HG03342 (cell line): ENCODE measurements around the gene AKT1.
A peak's percentile ranks its signal among the peaks of the same experiment; 100 is the strongest.
"Not testable (repeated sequence)": the region's sequence is repeated elsewhere in the genome, so short reads cannot be mapped to it uniquely, and the experiment has no call there.

Experiments
- ATAC-seq: cut with Tn5 transposase; IDR thresholded peaks from one replicate; pipeline ENCODE4 v1.9.1; 2021; ENCODE audit warnings: mild to moderate bottlenecking, moderate library complexity; ENCODE audit not compliant: unreplicated experiment

The AKT1 gene

DNA sequence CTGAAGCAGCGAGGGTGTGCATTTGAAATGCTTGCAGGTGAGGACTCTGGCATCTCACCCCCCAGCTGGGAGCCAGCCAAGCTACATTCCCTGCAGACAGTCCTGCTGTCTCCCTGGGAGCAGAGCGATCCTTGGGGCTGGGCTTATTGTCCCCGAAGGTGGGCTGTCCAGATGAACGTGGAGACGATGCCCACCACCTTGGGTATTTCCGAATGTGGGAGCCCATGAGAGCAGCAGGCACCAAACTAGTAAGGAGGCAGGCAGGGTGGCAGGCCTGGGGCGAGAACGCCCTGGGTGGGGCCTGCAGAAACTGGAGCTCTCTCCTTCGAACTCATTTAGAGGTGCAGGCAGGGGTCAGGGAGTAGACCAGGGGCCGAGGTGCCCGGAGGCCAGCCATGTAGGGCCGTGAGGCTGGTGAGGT is 23.8 kb upstream of the AKT1 start:
- no peak for ATAC-seq

DNA sequence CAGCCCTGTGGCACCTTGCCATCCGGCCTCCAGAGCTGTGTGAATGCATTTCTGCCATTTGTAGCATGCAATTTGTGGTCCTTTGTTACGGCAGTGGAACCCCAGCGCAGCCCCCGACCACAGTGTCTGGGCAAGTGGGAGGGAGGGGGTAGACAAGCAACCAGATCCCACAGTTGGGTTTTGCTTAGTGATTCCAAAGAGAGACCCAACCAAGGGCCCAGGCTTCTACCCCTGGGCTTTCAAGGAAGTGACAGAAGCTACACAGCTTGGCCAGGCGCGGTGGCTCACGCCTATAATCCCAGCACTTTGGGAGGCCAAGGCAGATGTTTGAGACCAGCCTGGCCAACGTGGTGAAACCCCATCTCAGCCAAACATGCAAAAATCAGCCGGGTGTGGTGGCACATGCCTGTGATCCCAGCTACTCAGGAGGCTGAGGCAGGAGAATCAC is 23.2 kb upstream of the AKT1 start:
- no peak for ATAC-seq

- ATAC-seq, result no peak
Measured at GRCh38 chr14:104817930-104818713, 22.6 kb upstream of the AKT1 start.

GRCh38 chr14:104816616-104816884 is 21.0 kb upstream of the AKT1 start:
- ATAC-seq, result no peak

DNA sequence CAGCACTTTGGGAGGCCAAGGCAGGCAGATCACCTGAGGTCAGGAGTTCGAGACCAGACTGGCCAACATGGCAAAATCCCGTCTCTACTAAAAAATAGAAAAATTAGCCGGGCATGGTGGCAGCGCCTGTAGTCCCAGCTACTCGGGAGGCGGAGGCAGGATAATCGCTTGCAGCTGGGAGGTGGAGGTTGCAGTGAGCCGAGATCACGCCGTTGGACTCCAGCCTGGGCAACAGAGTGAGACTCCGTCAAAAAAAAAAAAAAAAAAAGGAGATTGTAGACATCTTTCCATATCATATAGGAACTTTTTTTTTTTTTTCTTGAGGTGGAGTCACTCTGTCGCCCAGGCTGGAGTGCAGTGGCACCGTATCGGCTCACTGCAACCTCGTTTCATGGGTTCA is 19.2 kb upstream of the AKT1 start:
- ATAC-seq, result not testable (repeated sequence)

DNA sequence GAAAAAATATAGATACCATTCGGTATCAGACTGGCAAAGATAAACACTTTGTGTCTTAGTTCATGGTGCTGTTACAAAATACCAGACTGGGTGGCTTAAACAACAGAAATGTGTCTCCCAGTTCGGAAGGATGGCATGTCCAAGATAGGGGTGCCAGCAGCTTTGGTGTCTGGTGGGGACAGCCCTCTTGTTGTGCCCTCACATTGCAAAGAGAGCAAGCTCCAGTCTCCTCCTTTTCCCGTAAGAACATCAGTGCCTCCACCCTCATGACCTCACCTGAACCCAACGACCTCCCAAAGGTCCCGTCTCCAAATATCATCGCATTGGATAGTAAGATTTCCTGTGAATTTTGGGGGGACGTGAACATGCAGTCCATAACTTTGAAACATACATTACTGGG is 17.7 kb upstream of the AKT1 start:
- ATAC-seq, result no peak

DNA sequence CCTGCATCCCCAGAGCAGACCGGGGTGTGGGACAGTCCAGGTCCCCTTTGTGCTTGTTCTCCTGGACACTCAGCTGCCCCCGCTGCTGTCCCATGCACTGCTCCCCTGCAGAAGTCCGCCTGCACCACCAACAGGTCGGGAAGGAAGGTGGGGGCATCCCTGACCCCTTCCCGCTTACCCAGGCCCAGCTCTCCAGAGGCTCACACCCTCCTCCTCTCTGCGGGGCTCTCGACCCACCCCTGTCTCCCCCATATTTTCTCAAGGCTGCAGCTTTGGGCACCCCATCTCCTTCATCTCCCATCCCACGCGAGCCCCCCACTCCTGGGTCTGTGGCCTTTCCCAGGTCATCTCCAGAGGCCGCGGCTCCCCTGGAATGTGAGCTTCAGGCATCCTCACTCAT is 14.8 kb upstream of the AKT1 start:
- no peak for ATAC-seq

DNA sequence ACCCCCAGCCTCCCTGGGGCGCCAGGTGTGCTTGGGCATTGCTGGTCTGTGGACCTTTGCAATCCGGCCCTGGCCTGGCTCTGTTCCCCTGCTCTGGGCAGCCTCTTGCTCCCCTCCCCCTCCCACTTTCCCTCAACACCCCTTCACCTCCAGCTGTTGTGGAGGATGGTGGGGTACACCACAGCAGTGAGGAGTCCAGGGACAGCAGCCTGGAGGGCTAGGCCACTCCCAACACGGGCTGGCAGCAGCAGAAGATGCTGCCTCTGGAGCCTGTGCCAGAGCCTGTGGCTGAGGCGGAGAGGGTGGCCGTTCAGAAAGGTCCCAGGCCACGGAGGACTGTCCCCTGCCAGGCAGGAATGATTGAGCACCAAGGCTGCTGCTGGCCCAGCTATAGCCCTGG is 12.9 kb upstream of the AKT1 start:
- ATAC-seq, result no peak

DNA sequence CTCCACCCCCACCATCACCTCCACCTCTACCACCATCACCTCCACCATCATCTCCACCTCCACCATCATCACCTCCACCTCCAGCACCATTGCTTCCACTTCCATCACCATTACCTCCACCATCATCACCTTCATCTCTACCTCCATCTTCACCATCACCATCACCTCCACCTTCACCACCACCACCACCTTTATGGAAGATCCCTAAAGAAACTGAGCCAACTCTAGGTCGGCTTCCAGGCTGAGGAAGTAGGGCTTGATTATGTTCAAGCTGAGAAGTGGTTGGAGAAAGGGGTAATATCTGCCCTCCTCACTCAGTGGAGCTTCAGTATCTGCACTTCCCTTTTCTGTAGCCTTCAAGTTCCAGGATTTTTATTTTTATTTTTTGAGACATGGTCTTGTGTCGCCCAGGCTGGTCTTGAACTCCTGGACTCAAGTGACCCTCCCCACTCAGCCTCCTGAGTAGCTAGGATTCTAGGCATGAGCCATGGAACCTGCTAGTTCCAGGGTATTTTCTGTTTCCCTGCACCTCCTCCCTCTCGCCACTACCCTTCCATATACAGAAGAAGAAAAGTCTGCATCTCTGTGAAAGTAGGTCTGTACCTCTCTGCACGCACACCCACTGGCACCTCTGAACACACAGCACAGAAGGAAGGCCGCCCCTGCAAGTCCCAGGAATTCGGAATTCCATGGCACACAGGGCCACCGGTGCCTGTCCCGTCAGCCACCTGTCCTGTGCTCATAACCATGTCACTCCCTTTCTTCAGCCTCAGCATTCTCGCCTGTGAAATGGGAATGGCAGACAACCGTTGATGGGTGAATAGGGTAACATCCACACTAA is 11.3 kb upstream of the AKT1 start:
- ATAC-seq, result no peak

GRCh38 chr14:104805941-104806624 is 10.5 kb upstream of the AKT1 start:
- no peak for ATAC-seq

DNA sequence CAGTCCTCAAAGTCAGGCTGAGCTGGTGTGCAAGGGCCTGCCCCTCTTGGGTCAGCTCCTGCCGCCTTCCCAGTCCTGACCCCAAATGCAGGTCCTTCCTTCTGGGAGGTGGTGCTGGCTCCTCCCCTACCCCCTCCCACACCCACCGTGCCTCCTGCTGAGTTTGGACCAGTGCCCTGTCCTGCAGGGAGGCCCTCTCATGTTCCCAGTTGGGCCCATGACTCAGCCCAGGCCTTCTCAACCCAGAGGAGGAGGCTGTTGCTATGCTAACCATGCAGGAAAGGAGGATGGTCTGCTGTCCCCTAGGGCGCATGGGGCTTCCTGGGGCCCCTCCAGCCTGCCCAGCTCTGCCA is 9.8 kb upstream of the AKT1 start:
- ATAC-seq, result no peak

GRCh38 chr14:104804481-104805325 is 9.2 kb upstream of the AKT1 start:
- ATAC-seq, result no peak

DNA sequence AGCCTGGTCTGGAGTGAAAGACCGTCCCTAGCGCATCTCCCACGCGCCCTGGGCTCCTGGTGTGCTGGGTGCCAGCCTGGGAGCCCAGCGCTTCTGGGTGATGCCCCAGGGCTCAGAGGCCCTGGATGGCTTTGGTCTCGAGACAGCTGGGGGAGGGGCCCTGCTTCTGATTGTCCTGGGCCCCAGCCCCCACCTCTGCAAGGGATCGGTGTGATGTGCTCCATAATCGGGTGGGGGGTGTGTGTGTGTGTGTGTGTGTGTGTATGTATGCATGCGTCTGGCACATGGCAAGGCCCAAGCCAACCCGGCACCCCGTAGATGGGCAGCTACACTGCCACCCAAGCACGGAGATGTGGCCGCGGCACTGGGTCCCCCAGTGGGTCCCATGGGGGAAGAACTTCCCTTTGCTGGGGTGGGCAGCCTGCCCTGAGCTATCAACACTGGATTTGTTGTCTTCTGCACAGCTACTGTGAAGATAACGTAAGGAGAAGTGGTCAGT is 8.4 kb upstream of the AKT1 start:
- ATAC-seq, result no peak

DNA sequence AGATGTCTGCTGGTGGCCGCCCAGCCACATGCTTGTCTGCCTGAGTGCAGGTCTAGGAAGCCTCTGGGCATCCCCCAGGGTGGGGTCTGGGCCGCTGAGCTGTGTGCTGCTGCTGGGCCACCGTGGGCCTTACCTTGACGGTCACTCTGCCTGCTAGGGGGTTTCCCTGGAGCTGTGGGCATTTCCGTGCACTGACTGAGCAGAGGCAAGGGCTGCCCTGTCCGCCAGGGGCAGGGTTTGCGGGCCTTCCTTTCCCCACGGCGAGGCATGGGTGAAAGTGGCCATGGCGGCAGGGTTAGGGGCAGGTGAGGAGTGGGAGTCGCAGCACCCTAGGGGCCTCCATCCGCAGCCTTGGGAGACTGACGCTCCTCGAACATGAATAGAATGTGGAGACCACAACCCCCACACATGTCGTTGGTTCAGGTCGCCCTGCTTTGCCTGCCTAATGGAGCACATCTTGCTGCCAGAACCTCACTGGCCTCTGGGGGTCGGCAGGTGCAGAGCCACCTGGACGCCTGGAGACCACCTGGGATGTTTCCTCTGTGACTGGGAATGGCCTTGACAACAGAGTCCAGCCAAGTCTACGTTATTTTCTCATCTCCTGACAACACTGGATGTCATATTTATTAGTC is 7.8 kb upstream of the AKT1 start:
- ATAC-seq, result no peak

GRCh38 chr14:104802394-104803184 is 7.0 kb upstream of the AKT1 start:
- no peak for ATAC-seq

- ATAC-seq, result no peak
Measured at GRCh38 chr14:104801520-104802393, 6.2 kb upstream of the AKT1 start.

GRCh38 chr14:104800771-104801519 is 5.4 kb upstream of the AKT1 start, which contains the start of gene ZBTB42:
Gene ZBTB42, plus strand, starts transcription at chr14:104801101. Its CDS starts 97 bp downstream, at chr14:104801198.
- peak; percentile 36 for ATAC-seq
